Stimulated activated CD4-positive, alpha-beta T cell treated with anti-CD3 and anti-CD28 coated beads, TNF-alpha, amount 100 ng/mL, for 24 hours (primary cell): Measurements from ENCODE around the gene NRN1L.
"Not testable (repeated sequence)": the region's sequence is repeated elsewhere in the genome, so short reads cannot be mapped to it uniquely, and the experiment has no call there.

ENCODE experiments used
- DNase-seq, 3 experiments: peaks; one replicate each; pipeline ENCODE4 v3.0.0-alpha.2; 2020; ENCODE audit warnings: low read depth in 3 of 3

Gene NRN1L

DNA sequence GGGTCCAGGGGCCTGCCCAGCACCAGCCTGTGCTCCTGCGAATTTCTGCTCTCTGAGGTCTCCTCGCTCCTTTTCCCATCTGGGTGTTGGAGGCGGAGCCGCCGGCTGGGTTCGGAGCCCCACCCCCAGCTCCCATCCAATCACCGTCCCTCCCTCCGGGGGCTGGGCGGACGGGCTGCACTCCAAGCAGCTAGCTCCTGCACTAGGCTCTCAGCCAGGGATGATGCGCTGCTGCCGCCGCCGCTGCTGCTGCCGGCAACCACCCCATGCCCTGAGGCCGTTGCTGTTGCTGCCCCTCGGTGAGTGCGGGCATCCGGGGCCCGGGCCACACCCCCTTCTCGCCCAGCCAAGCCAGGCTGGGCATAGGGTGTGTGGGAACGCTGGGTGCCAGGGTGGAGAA lies at the start of gene NRN1L:
Gene NRN1L, plus strand, starts transcription at position 202 of the 400 bp plus-strand sequence. Its CDS starts 19 bp downstream, at position 221.
- no peak for DNase-seq

DNA sequence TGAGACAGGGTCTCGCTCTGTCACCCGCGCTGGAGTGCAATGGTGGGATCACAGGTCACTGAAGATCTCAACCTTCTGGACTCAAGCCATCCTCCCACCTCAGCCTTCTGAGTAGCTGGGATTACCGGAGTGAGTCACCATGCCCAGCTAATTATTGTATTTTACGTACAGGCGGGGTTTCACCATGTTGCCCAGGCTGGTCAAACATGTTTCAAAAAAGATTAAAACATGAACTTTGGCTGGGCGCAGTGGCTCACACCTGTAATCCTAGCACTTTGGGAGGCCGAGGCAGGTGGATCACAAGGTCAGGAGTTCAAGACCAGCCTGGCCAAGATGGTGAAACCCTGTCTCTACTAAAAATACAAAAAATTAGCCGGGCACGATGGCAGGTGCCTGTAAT lies 47.5 kb upstream of the NRN1L start:
- not testable (repeated sequence) for DNase-seq

DNA sequence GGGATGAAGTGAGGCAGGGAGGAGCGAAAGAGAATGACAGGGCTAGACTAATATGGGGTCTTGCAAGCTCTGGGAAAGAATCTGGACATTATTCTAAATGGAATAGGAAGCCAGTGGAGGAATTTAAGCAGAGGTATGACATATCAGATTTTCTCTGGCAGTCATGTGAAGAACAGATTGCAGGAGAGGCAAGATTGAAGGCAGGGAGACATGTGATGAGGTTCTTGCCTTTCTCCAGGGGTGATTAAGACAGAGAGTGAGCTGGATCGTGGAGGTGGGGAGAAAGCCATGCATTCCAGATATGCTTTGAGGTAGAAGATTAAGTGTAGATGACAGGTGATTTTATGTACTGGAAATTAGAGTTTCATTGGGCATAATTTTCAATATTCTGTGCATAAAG lies 46.9 kb upstream of the NRN1L start:
- DNase-seq: no peak

DNA sequence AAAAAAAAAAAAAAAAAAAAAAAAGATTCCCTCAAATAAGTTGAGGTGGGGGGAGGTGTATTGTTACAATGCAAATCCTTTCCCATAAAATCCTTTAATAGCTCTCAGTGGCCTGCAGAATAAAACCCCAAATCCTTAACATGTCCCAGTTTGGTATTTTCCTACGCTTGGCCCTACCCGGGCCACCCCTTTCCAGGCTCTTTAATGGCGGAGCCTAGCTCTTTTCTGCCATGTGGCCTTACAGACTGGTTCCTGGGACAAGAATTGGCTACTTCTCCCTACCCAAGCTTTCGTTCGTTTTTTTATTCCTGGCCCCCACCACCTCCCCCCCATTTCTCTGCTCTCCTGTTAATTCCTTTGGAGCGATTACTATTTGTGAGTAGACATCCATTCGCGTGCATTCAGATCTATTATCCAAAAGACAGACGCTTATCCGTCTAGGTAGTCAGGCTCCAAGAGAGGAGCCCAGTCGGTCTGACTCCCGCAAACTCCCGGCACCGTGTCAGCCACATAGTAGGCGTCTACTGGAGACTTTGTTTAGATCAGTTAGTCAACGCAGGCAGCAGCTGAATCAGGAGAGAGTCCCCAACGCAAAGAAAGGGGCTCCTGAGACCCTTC lies 43.4 kb upstream of the NRN1L start:
- no peak for DNase-seq

DNA sequence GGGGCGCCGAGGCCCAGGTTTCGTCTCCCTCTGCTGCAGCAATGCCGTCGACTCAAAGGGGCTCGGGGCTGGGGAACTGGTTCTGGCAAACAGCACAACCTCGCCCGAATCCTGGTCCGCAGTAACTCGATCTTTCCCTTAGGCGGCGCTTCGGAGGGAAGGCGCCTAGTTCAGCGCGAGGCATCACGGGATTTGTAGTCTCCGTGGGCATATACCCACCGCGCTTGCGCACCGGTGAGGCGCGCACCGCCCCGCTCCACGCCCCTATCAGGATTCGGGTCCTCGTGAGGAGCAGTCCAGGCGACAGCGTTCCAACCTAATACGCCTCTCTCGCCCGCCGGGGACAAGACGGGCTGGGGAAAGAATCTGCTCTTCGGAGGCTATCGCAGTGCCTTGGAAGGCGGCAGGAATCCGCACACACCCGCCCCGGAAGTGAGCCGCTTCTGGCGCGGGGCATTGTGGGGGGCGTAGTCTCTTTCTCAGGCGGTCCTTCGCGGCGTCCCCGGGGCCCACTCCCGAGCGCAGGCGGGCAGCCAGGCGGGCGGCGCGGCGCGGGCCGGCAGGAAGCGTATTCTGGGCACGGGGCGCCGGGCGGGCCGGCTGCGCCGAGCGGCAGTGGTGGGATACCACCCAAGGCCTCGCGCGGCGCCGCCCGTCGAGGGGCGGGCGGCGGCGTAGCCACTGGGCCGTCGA lies 42.7 kb upstream of the NRN1L start, which contains the start of gene THAP11:
Gene THAP11, plus strand, starts transcription at position 505 of the 693 bp plus-strand sequence. CDS start 235 bp downstream, outside the sequence.
- DNase-seq: peak; percentile 89 to 94 (median 91)

DNA sequence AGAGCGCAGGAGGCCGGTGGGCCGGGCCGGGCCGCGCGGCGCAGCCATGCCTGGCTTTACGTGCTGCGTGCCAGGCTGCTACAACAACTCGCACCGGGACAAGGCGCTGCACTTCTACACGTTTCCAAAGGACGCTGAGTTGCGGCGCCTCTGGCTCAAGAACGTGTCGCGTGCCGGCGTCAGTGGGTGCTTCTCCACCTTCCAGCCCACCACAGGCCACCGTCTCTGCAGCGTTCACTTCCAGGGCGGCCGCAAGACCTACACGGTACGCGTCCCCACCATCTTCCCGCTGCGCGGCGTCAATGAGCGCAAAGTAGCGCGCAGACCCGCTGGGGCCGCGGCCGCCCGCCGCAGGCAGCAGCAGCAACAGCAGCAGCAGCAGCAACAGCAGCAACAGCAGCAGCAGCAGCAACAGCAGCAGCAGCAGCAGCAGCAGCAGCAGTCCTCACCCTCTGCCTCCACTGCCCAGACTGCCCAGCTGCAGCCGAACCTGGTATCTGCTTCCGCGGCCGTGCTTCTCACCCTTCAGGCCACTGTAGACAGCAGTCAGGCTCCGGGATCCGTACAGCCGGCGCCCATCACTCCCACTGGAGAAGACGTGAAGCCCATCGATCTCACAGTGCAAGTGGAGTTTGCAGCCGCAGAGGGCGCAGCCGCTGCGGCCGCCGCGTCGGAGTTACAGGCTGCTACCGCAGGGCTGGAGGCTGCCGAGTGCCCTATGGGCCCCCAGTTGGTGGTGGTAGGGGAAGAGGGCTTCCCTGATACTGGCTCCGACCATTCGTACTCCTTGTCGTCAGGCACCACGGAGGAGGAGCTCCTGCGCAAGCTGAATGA lies 42.0 kb upstream of the NRN1L start:
- DNase-seq: peak in 2 of 3 experiments; percentile 27 to 55

DNA sequence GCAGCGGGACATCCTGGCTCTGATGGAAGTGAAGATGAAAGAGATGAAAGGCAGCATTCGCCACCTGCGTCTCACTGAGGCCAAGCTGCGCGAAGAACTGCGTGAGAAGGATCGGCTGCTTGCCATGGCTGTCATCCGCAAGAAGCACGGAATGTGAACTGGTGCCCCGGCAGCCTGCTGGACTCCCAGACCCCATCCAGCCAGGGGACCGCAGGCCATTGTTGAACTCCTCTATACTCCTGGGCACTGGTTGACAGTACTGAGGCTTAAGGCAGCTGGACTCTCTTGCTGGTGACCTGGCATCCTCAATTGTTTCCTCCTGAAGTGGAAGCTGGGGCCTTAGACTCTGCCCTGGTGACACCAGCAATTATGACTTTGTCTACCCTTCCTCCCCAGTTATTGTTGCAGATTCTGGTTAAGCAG lies 41.3 kb upstream of the NRN1L start:
- no peak for DNase-seq

DNA sequence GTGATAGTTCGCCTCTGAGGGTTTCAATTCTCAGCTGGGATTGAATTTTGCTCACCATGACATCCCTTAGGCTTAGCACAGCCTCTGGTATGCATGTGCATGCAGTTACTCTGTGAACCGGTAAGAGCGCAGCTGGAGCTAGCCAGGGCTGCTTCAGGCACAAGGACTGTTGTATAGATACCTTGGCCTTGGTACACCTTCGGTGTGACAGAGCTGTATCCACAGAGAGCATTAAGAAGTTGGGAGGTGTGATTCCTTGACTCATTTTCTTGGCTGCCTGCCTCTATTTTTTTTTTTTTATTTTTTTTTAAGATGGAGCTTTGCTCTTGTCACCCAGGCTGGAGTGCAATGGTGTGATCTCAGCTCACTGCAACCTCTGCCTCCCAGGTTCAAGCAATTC lies 40.2 kb upstream of the NRN1L start:
- no peak for DNase-seq

DNA sequence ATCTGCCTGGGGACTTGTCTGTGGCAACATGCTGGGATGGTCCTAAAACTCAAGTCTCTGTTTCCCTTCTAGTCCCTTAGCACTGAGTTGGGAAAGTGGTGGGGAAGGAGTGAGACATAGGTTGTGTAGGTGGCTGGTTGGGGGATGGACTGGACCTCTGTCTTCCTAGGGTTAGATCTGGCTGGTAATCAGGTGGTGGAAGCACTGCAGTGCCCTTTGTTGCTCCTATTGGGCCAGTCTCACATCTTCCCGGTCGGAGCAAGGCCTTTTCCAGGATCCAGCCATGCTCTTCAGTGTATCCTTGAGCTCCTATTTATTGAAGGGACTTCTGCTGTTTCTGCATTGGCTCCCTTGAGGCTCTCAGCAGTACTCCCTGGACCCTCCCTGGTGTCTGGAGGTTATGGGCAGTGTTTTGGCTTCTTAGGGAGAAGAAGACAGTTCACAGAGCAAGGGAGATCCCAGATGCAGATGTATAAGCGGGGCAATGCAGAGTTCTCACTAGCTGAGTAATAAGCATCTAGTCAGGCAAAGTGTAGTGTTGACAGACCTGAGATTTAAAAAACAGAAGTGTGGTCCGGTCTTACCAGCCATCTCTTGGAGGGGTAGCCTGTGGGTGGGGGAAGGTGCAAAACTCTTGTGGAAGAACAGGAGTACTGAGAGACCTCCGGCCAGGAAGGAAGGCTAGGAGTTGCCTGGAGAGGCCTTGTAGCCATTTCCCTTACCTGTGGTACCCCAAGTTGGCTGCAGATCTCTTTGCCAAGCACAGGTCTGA lies 39.2 kb upstream of the NRN1L start:
- DNase-seq: no peak

DNA sequence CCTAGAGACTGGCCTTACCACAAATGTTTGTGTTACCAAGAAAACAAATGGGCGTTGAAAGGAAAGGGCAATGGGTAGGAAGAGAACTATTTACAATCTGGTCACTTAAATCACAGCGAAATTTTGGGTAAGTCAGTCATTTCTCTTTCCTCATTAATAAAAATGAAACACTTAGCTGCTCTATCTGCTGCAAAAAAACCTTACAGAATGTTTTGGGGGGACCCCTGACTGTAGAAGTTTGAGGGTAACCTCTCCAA lies 38.7 kb upstream of the NRN1L start:
- DNase-seq: no peak

DNA sequence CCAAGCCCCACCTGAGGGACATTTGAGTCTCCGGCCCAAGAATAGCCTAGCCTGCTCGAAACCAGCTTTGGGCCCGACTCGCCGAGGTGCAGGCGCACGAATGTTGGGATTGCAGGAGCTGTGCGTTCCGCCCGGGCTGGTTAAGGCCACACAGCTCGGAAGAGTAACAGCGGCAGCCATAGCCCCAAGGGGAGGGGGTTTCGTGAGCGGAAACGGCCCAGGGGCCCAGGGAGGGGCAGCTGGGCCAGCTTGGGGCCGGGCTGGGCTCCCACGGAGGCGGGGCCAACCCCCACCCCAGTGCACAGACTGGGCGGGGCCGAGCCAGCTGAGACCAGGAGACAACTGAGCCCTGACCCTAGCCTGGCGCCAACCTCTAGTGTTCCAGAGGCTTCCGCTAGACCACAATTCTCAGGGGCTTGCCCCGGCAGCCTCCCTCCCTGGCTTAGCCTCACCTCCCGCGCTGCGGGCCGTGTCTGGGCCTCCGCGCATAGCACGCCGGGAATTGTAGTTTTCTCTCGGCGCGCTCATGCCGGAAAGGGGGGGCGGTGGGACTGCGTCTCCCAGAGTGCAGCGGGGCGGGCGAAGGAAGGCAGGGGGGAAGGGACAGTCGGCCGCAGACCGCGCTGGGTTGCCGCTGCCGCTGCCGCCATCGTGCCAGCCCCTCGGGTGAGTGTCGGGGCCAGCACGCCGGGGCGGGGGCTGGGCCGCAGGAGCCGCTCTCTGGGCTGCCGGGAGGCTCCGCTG lies 38.2 kb upstream of the NRN1L start, which contains the start of gene NUTF2:
Gene NUTF2, plus strand, starts transcription at position 614 of the 744 bp plus-strand sequence. CDS start 18,198 bp downstream, outside the sequence.
- DNase-seq: peak; percentile 90 to 95 (median 94)

DNA sequence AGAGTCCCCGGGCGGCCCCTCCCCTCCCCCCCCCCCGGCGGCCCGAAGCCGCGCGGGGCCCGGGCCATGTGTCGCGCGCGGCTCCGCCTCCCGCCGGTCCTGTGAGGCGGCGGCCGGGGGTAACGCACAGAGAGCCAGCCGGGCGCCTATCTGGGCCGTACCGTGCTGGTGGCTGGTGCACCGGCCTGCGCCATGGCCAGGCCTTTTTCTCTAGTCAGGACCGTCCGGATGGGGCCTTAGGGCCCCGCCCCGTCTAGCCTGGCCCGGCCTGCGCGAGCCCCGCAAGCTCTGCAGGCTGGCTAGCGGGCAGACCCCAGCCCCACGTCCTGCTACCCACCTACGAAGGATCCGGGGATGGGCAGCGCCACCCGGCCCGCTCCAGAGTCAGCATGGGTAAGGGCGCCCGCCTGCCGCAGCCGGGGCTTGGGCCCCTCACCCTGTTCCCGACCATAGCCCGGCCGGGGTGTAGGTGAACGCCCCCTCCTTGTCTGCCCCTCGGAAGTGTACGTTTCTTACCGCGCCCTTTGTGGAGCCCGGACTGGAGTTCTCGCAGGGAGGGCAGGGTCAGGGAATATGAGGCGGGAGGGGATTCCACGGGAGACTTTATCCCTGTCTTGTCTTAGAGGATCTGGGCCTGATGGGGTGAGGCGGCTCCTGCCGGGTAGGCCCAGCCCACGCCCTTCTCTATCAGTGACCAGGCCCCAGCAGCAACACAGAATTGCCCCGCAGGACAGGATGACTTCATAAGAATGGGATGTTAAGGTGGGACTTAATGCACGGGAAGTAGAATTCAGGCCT lies 37.4 kb upstream of the NRN1L start, which contains the start of gene CENPT:
Gene CENPT, minus strand, starts transcription at position 630 of the 798 bp plus-strand sequence. CDS start 13,834 bp downstream, outside the sequence.
- DNase-seq: peak in 1 of 3 experiments; percentile 23

DNA sequence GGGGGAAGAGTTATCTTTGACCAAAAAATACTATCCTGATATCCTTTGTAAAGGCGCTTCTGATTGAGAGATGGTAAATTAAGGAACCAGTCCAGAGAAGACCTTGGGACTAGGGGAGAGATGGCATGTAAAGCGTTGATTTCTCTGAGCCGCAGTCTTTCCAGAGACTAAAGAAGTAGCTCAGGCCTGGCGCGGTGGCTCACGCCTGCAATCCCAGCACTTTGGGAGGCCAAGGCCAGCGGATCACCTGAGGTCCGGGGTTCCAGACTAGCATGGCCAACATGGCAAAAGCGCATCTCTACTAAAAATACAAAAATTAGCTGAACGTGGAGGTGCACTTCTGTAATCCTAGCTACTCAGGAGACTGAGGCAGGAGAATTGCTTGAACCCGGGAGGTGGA lies 36.6 kb upstream of the NRN1L start:
- DNase-seq: no peak

DNA sequence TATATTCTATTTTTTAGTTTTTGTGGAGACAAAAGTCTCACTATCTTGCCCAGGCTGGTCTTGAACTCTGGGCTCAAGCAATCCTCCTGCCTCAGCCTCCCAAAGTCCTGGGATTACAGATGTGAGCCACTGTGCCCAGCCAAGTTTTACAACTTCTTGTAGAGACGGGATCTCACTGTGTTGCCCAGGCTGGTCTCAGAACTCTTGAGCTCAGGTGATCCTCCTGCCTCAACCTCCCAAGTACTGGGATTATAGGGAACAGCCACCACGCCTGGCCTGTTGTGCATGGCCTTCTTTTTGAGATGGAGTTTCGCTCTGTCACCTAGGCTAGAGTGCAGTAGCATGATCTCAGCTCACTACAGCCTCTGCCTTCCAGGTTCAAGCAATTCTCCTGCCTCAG lies 31.0 kb upstream of the NRN1L start:
- DNase-seq: no peak

DNA sequence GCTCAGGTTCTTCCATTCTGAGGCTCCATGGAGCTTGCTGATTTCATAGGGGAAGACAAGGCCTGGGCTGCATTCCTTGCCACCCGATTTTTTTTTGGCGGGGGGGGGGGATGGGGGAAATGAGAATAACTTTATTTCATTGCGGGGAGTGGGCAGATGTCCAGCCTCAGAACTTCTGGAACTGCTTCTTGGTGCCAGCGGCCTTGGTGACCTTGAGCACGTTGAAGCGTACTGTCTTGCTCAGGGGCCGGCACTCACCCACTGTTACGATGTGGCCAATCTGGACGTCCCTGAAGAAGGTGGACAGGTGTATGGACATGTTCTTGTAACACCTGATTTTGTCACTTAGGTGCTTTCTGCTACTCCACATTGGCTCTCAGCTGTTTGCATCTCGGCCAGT lies 28.9 kb upstream of the NRN1L start:
- DNase-seq: no peak

DNA sequence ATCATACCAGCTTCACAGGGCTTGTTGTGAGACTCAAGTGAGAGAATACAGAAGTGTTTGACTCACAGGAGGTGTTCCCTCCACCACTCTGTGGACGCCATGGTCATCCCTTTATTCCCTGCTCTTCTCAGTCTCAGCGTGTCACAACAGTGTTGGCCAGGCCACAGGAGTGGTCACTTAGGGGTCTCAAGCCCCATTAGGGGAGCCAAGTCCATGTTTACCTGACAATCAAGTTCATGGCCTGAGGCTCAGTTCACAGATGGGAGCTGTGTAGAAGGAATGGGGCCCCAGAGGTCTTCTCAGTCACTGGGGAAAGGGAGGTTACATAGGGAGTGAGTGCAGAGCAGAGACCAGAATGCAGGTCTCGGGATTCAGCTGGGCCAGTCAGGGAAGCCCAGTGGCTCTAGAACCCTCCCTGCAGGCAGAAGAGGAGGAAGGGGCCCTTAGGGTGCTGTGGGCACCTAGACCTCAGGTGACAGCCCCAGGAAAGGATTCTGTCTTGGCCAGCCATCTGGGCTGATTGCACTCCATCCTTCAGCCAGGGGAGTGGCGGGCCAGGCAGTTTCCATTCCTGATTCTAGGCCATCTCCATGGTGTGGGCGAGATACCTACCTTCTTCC lies 27.6 kb upstream of the NRN1L start:
- DNase-seq: no peak

DNA sequence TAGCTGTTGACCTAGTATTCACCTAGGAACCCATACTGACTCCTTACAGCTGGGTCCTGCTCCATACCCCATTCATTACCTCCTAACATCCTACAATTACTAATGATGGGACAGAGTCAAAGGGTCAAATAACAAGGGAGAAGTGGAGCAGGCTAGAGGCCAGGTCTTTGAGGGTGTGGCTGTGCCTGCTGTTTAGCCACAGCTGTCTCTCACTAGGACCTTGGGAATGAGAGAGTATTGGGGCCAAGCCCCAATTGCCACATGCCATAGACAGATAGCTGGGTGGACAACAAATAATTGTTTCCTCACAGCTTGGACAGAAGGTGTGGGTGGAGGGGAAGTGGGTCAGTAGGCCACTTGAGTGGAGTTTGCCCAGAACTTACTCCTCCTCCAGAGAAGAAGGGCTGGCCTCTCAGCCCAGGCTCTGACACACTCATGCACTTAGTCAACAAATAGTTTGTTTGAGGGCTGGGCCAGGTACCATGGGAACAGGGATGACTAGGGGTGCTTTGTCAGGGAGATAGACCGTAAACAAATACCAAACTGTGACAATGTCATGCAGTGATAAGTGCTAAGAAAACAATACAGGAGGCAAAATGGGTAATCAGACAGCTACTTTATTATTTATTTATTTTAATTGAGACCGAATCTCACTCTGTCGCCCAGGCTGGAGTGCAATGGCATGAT lies 27.0 kb upstream of the NRN1L start:
- DNase-seq: no peak

DNA sequence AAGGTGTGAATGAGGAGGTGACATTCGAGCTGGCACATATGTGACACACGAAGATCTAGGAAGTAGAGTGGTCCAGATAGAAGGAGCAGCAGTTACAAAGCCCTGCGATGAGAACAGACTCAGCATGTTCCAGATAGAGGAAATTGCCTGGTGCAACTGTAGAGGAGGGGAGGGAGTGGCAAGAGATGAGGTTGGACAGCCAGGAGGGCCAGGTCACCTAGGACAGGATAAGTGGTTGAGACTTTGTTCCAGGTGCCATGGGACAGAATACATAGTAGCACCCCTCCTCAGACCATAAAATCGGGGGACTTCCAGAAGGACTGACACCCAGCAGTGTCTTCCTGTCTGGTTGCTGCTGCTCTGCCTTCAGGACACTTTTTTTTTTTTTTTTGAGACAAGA lies 26.2 kb upstream of the NRN1L start:
- no peak for DNase-seq
